Brain microvascular endothelial cell (primary cell): ENCODE data around the gene DGAT2L6.

ENCODE experiments used
- DNase-seq: peaks from one replicate; pipeline ENCODE4 v3.0.0-alpha.2; 2020
- H3K27ac ChIP-seq: fragments of 250-450 bp; sonication (Bioruptor Pico); 2 replicates; pipeline ENCODE4 v1.5.1; 2020; ENCODE audit warnings: mild to moderate bottlenecking, moderate library complexity
- H3K27me3 ChIP-seq: fragments of 250-450 bp; sonication (Bioruptor Pico); replicated peaks from 2 replicates; pipeline ENCODE4 v1.5.1; 2020; ENCODE audit warnings: mild to moderate bottlenecking
- H3K36me3 ChIP-seq: fragments of 250-450 bp; sonication (Bioruptor Pico); replicated peaks from 2 replicates; pipeline ENCODE4 v1.5.1; 2020; ENCODE audit warnings: mild to moderate bottlenecking
- H3K4me3 ChIP-seq: 2 replicates; pipeline ENCODE4 v1.5.1; 2011; ENCODE audit warnings: low read depth, mild to moderate bottlenecking, control low read depth, low read length, moderate library complexity
- in situ Hi-C: cut with HindIII; loops from 2 replicates; pipeline ENCODE4 v1.10.0; 2017; ENCODE audit warnings: low sequenced_read_pairs, low pct_ligation_motif_present
- TF ChIP-seq, protein P1 (sequence below): IDR thresholded peaks from 2 replicates; pipeline ENCODE4 v1.5.1; 2011; ENCODE audit warnings: low read depth, mild to moderate bottlenecking, moderate library complexity, low read length, control low read depth, inconsistent platforms; ENCODE audit errors: missing control alignments

Gene DGAT2L6

DNA sequence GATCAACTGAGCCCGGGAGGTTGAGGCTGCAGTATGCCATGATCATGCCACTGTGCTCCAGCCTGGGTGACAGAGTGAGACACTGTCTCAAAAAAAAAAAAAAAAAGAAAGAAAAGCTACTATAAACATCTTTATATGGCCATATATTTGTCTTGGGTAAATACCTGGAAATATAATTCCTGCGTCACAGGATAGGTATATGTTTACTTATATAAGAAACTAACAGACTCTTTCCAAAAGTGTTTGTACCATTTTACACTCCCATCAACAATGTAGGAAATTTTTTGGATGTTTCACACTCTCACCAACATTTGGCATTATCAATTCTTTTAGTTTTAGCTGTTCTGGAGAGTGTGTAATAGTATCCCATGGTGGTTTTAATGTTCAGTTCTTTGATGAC is 70.0 kb downstream of the DGAT2L6 start:
- H3K36me3 ChIP-seq = no peaks in the 10 kb centered on the region
- no peak overlapping the region for H3K27ac ChIP-seq
- in situ Hi-C loops = no loop called here
- no peak overlapping the region for H3K4me3 ChIP-seq
- TF ChIP-seq, protein P1, sequence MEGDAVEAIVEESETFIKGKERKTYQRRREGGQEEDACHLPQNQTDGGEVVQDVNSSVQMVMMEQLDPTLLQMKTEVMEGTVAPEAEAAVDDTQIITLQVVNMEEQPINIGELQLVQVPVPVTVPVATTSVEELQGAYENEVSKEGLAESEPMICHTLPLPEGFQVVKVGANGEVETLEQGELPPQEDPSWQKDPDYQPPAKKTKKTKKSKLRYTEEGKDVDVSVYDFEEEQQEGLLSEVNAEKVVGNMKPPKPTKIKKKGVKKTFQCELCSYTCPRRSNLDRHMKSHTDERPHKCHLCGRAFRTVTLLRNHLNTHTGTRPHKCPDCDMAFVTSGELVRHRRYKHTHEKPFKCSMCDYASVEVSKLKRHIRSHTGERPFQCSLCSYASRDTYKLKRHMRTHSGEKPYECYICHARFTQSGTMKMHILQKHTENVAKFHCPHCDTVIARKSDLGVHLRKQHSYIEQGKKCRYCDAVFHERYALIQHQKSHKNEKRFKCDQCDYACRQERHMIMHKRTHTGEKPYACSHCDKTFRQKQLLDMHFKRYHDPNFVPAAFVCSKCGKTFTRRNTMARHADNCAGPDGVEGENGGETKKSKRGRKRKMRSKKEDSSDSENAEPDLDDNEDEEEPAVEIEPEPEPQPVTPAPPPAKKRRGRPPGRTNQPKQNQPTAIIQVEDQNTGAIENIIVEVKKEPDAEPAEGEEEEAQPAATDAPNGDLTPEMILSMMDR = no peak
- no peaks in the 10 kb centered on the region for H3K27me3 ChIP-seq
- no peak for DNase-seq

DNA sequence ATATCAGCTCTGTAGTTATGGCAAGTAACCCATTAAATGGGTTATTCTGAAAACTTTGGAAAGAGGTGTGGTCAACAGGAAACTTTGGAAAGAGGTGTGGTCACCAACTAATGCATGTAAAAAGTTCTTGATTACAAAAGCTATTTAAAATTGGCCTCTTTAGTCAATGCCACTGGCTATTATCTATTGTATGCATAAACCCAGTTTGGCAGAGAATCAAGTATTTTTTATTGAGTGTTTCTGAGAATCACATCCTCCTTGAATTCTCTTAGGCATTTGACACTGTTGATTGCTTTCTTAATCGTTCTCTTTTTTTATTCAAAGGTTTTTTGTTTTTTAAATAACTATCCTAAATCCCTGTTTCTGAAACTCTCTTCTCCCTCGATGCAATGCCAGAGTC is 75.2 kb downstream of the DGAT2L6 start:
- no peak for DNase-seq
- no peaks in the 10 kb centered on the region for H3K27me3 ChIP-seq
- in situ Hi-C loops = no loop called here
- no peak overlapping the region for H3K4me3 ChIP-seq
- TF ChIP-seq, protein P1 = no peak
- no peaks in the 10 kb centered on the region for H3K36me3 ChIP-seq
- H3K27ac ChIP-seq = no peak overlapping the region

DNA sequence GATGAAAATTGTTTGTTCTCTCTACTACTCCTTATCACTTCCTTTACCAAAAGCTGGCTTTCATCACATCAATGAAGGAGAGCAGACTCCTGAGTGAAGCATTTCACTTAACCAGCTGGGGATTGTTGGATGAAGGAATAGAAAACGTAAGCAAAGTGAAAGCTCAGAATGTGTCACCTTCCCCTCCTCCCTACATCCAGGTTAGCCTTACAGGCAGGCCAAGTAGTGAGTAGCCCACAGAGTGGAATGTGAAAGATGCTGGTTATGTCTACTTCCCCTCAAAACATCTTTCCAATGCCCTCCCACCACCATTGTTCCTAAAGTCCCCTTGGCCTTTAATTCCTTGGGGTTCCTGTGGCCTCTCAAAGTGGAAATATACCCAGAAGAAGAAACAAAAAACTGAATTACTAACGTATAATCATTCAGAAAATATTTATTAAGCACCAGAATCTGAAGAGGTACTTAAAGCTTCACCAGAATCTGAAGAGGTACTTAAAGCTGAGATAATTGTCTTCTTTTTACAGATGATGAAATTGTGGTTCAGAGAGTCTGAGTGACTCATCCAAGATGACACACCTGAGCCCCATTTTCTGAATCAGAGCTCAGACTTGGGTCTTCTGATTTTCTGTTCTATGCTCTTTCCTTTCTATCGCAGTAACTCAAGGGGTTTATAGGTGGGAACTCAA is 76.2 kb downstream of the DGAT2L6 start:
- no peaks in the 10 kb centered on the region for H3K27me3 ChIP-seq
- TF ChIP-seq, protein P1 = no peak

DNA sequence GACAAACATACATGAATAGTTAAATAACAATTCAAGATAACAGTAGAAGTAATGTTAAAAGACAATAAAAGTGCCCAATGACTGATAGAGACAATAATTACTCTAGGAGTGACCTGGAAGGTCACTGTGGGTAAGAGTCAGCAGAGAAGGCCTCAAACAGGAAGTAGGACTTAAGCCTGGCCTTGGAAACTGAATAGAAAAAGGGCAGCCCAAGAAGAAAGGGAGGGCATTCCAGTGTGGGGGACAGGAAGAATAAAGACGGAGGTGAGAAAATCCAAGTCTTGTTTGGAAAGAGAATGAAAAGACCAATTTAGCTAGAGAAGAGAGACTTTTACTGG is 76.7 kb downstream of the DGAT2L6 start:
- H3K27me3 ChIP-seq = no peaks in the 10 kb centered on the region
- H3K36me3 ChIP-seq = no peaks in the 10 kb centered on the region
- H3K27ac ChIP-seq = no peak overlapping the region
- in situ Hi-C loops = no loop called here
- H3K4me3 ChIP-seq = no peak overlapping the region
- TF ChIP-seq, protein P1 = no peak
- DNase-seq = no peak

More for the DNA sequence above, 76.2 kb downstream of the DGAT2L6 start:
- in situ Hi-C loops = no loop called here
- DNase-seq = no peak
- no peak overlapping the region for H3K27ac ChIP-seq
- H3K4me3 ChIP-seq = no peak overlapping the region
- H3K36me3 ChIP-seq = no peaks in the 10 kb centered on the region

- Histone ChIP-seq H3K27me3 (no peaks in the 10 kb centered on the region), H3K27ac (no peak overlapping the region), H3K36me3 (no peaks in the 10 kb centered on the region), H3K4me3 (no peak overlapping the region)
- in situ Hi-C loops = no loop called here
- TF ChIP-seq, protein P1 = no peak
- no peak for DNase-seq
Observed at GRCh38 chrX:70254909-70255308, 77.6 kb downstream of the DGAT2L6 start.
